DOHH2 (cell line): ENCODE results near the gene EMSY.
A peak's percentile ranks its signal among the peaks of the same experiment; 100 is the strongest.

Source experiments
- H3F3A ChIP-seq: fragments of 200-600 bp; sonication (generic), shearing (Covaris generic); 2 replicates; pipeline ENCODE4 v1.6.0; 2016; ENCODE audit warnings: antibody characterized with exemption, mild to moderate bottlenecking; ENCODE audit not compliant: control insufficient read depth, insufficient read depth
- H3K27ac ChIP-seq: fragments of 200-600 bp; sonication (generic); 2 replicates; pipeline ENCODE4 v1.5.1; 2014; ENCODE audit warnings: low read depth, mild to moderate bottlenecking, low read length, moderate library complexity
- H3K27me3 ChIP-seq: fragments of 200-600 bp; sonication (generic); 2 replicates; pipeline ENCODE4 v1.6.1; 2014; ENCODE audit warnings: mild to moderate bottlenecking, low read length, mixed read lengths; ENCODE audit not compliant: control insufficient read depth
- H3K36me3 ChIP-seq: fragments of 200-600 bp; sonication (generic); 2 replicates; pipeline ENCODE4 v1.6.1; 2014; ENCODE audit warnings: mild to moderate bottlenecking, low read length, moderate library complexity, mixed read lengths; ENCODE audit not compliant: control insufficient read depth
- H3K4me1 ChIP-seq: fragments of 200-600 bp; sonication (generic); 2 replicates; pipeline ENCODE4 v1.6.1; 2014; ENCODE audit warnings: mild to moderate bottlenecking, low read length, mixed read lengths; ENCODE audit not compliant: control insufficient read depth
- H3K4me2 ChIP-seq: fragments of 200-600 bp; sonication (generic); 2 replicates; pipeline ENCODE4 v1.6.0; 2014; ENCODE audit warnings: mild to moderate bottlenecking, low read length, moderate library complexity
- H3K4me3 ChIP-seq: fragments of 200-600 bp; sonication (generic); 2 replicates; pipeline ENCODE4 v1.5.1; 2014; ENCODE audit warnings: mild to moderate bottlenecking, low read length, mixed read lengths
- H3K79me2 ChIP-seq: fragments of 200-600 bp; sonication (generic); 2 replicates; pipeline ENCODE4 v1.6.1; 2014; ENCODE audit warnings: mild to moderate bottlenecking, low read length, mixed read lengths; ENCODE audit not compliant: control insufficient read depth
- H3K9me2 ChIP-seq: fragments of 200-600 bp; sonication (generic); replicated peaks from 2 replicates; pipeline ENCODE4 v1.6.1; 2014; ENCODE audit warnings: mild to moderate bottlenecking, low read length, mixed read lengths; ENCODE audit not compliant: control insufficient read depth
- H3K9me3 ChIP-seq: fragments of 200-600 bp; sonication (generic); 2 replicates; pipeline ENCODE4 v1.6.1; 2014; ENCODE audit warnings: antibody characterized with exemption, low read length, mixed read lengths; ENCODE audit not compliant: control insufficient read depth, insufficient read depth
- H4K20me1 ChIP-seq: fragments of 200-600 bp; sonication (generic); 2 replicates; pipeline ENCODE4 v1.6.0; 2014; ENCODE audit warnings: low read depth, mild to moderate bottlenecking, antibody characterized with exemption, low read length, moderate library complexity; ENCODE audit not compliant: control insufficient read depth, insufficient read depth
- CTCF ChIP-seq: fragments of 200-600 bp; sonication (generic); IDR thresholded peaks from one replicate; pipeline ENCODE4 v1.5.1; 2014; ENCODE audit warnings: antibody characterized with exemption, mild to moderate bottlenecking, low read depth, low read length; ENCODE audit not compliant: poor library complexity, severe bottlenecking
- EZH2phosphoT487 ChIP-seq: fragments of 200-600 bp; sonication (generic); IDR thresholded peaks from 2 replicates; pipeline ENCODE4 v1.6.1; 2017; ENCODE audit warnings: borderline replicate concordance, mild to moderate bottlenecking, antibody characterized with exemption, low read length, moderate library complexity, mixed read lengths

The EMSY gene

DNA sequence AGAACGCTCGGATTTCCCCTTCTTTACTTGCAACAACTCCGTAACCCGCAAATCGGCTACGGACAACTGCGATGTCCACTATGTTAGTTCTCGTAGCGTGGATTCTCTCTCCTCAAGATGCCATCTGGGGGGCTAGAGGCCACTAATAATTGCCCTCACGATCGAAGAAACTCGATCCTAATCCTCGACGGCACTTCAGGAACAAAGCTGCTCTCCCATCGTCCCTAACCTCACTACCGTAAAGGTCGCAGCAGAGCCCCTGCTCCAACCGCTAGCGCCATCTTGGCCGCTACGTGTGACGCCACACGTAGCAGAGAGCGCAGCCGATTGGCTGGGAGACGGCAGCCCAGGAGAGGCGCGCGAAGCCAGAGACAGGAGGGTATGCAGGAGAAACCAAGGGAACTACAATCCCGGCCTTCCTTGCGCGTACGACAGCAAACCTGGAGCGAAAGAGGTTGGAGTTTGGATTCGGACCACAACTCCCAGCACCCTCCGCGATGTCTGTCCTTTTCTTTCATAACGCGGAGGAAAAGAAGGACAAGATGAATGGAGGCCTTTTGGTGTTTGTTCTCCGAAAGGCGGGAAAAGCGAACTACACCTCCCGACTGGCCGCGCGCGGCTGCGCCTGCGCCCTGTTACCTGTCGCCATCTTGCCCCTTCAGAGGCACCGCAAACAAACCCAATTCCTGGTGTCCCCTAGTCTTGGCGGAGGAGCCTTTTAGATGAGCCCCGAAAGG, at the start of gene EMSY:
EMSY (plus strand) TSS at position 635 of the 737 bp plus-strand sequence. CDS start 1,921 bp downstream, outside the sequence.
- no peak for TF ChIP-seq CTCF
- TF ChIP-seq EZH2phosphoT487: no peak
- Histone ChIP-seq H3K27ac (peak within 1 kb of the TSS; percentile 61), H3K79me2 (peaks cover 69% of the 10 kb centered on the region)

GRCh38 chr11:76395296-76395695, 49.5 kb upstream of the EMSY start:
- H3K9me2 ChIP-seq: no peaks in the 10 kb centered on the region
- H3K36me3 ChIP-seq: no peaks in the 10 kb centered on the region
- no peak overlapping the region for H3K4me2 ChIP-seq
- H3K9me3 ChIP-seq: no peaks in the 10 kb centered on the region
- no peaks in the 10 kb centered on the region for H3F3A ChIP-seq
- H4K20me1 ChIP-seq: no peaks in the 10 kb centered on the region
- H3K27ac ChIP-seq: no peak overlapping the region
- H3K27me3 ChIP-seq: no peaks in the 10 kb centered on the region
- H3K4me3 ChIP-seq: no peak overlapping the region
- TF ChIP-seq CTCF: no peak
- TF ChIP-seq EZH2phosphoT487: no peak
- H3K79me2 ChIP-seq: no peaks in the 10 kb centered on the region
- H3K4me1 ChIP-seq: no peaks in the 10 kb centered on the region

More for the DNA sequence above, at the start of gene EMSY:
- no peaks in the 10 kb centered on the region for H3K9me3 ChIP-seq
- H3K9me2 ChIP-seq: no peaks in the 10 kb centered on the region
- peaks cover 61% of the 10 kb centered on the region for H3K36me3 ChIP-seq
- no peaks in the 10 kb centered on the region for H3F3A ChIP-seq
- H3K4me1 ChIP-seq: peaks cover 20% of the 10 kb centered on the region
- H3K27me3 ChIP-seq: no peaks in the 10 kb centered on the region
- H3K4me3 ChIP-seq: peak within 1 kb of the TSS; percentile 90
- peak within 1 kb of the TSS; percentile 72 for H3K4me2 ChIP-seq
- H4K20me1 ChIP-seq: peaks cover 9% of the 10 kb centered on the region

DNA sequence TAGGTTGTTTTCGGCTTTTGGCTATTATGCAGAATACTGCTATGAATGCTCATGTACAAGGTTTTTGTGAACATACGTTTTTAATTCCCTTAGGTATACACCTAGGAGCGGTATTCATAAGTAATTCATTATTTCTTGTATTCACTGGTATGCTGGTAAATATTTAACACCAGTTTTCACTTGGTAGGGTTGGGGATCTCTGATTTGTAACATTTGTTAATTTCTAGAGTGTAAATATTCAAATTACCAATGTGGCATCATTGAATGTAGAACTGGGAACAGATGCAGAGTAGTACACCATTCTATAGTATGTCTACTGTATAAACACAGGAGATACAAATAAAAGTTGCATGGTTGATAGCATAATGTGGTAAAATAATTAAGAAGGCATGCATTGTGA, 47.4 kb upstream of the EMSY start:
- Histone ChIP-seq H3K4me2 (no peak overlapping the region), H3K36me3 (no peaks in the 10 kb centered on the region), H4K20me1 (no peaks in the 10 kb centered on the region), H3K4me3 (no peak overlapping the region), H3K9me2 (no peaks in the 10 kb centered on the region), H3F3A (no peaks in the 10 kb centered on the region), H3K27me3 (no peaks in the 10 kb centered on the region), H3K27ac (no peak overlapping the region), H3K4me1 (no peaks in the 10 kb centered on the region), H3K9me3 (no peaks in the 10 kb centered on the region), H3K79me2 (no peaks in the 10 kb centered on the region)
- TF ChIP-seq CTCF (no peak), EZH2phosphoT487 (no peak)
